ENCODE data around the gene VPS29. TPM values are rescaled to one million over a fixed set of nuclear protein-coding genes. Genes with fewer than 3 reads are reported as not detected.
"Not testable (repeated sequence)": the region's sequence is repeated elsewhere in the genome, so short reads cannot be mapped to it uniquely, and the experiment has no call there.

The VPS29 gene
- total and polyA plus RNA-seq, 2 of the 8 experiments (the other 6 are each of a cell fraction or from before 2014, with no cell fraction given): 59.0 to 74.6 TPM

- TF ChIP-seq EP300 (IDR thresholded peaks at IDR 0.05; ENCODE audit: borderline replicate concordance in 1 of 2, low read depth in 2 of 2, low read length in 2 of 2) (no peak), SP1 (IDR thresholded peaks at IDR 0.05; ENCODE audit: low read depth, low read length) (no peak), BRCA1 (IDR thresholded peaks at IDR 0.05; ENCODE audit: low read depth, low read length) (no peak)
These were observed 43.9 kb upstream of the VPS29 start (continued) for GRCh38 chr12:110545812-110546211.

- FAIRE-seq; H3K18ac ChIP-seq (ENCODE audit: extremely low read depth, low read length); H3K56ac ChIP-seq (replicated peaks; ENCODE audit: insufficient read length, low read depth, low read length); H2BK120ac ChIP-seq (replicated peaks; ENCODE audit: low read depth, low read length); H3K27me3 ChIP-seq (replicated peaks in 1 of 4; ENCODE audit: control insufficient read depth in 3 of 4, extremely low read depth in 1 of 4, insufficient read depth in 3 of 4, low read length in 3 of 4); H3K4me3 ChIP-seq (ENCODE audit: extremely low read depth in 1 of 4, insufficient read depth in 2 of 4, low read depth in 3 of 4, low read length in 4 of 4); H2AFZ ChIP-seq (ENCODE audit: low read length); H4K91ac ChIP-seq (replicated peaks; ENCODE audit: insufficient read length, low read length); H3K9ac ChIP-seq (replicated peaks in 1 of 4; ENCODE audit: extremely low read depth in 1 of 4, low read depth in 3 of 4, low read length in 3 of 4); H3K79me2 ChIP-seq (ENCODE audit: control insufficient read depth in 1 of 2, insufficient read depth in 2 of 2, low read length in 2 of 2); H3K36me3 ChIP-seq (ENCODE audit: control insufficient read depth in 2 of 4, insufficient read depth in 4 of 4, low read length in 3 of 4); H3K14ac ChIP-seq (ENCODE audit: insufficient read length); H2BK12ac ChIP-seq (ENCODE audit: low read depth, low read length); H4K5ac ChIP-seq (ENCODE audit: insufficient read length, low read depth, low read length); H2BK5ac ChIP-seq (ENCODE audit: low read depth, low read length); H3K4me1 ChIP-seq (replicated peaks in 1 of 4; ENCODE audit: control insufficient read depth in 3 of 4, insufficient read depth in 4 of 4, low read length in 3 of 4); H2BK20ac ChIP-seq (ENCODE audit: low read length); DNase-seq (ENCODE audit: low read depth in 1 of 2, low spot score in 2 of 2); H3K23me2 ChIP-seq (ENCODE audit: low read depth, low read length); H3K9me3 ChIP-seq (ENCODE audit: insufficient read depth in 2 of 2, low read depth in 1 of 2, low read length in 1 of 2); H3K27ac ChIP-seq (ENCODE audit: low read depth, low read length); H4K8ac ChIP-seq (ENCODE audit: extremely low read depth, insufficient read depth, low read length); POLR2A ChIA-PET (ENCODE audit: partially characterized antibody); H3K23ac ChIP-seq (ENCODE audit: insufficient read length); H2AK5ac ChIP-seq (ENCODE audit: low read depth, low read length); H3K4ac ChIP-seq (replicated peaks; ENCODE audit: insufficient read length, low read depth, low read length); H4K20me1 ChIP-seq (replicated peaks in 1 of 2; ENCODE audit: control insufficient read depth in 1 of 2, insufficient read depth in 2 of 2, low read length in 2 of 2); H3K79me1 ChIP-seq (ENCODE audit: low read depth, low read length); H2BK15ac ChIP-seq (ENCODE audit: low read length); H3K4me2 ChIP-seq (ENCODE audit: insufficient read depth in 1 of 2, low read depth in 2 of 2, low read length in 2 of 2): not testable (repeated sequence)
- CTCF ChIA-PET (ENCODE audit: partially characterized antibody): interaction anchor here (0.6 to 2.3 kb wide), 2 partner anchors 56 to 99 kb away, joined by 3 to 18 read pairs; no protein-coding TSS in a partner anchor
- WGBS, 2 experiments (ENCODE audit: extremely low coverage in 1 of 2, insufficient coverage in 1 of 2, insufficient read length in 1 of 2, insufficient replicate concordance in 2 of 2, low coverage in 1 of 2, low lambda C conversion rate in 2 of 2, missing lambda C conversion rate in 1 of 2): 94% methylated on average over 4 of the region's 4 CpGs; no CpG with 5 or more reads in 1 of the 2 experiments
These were observed 43.3 kb upstream of the VPS29 start for GRCh38 chr12:110545259-110545658.
